Tibial nerve (tissue), 4 donors: ENCODE data around the gene ITPKC.

Experiments
- EP300 ChIP-seq, 2 donors: sonication (generic); formaldehyde crosslinking; IDR thresholded peaks; one replicate each; pipeline ENCODE4 v1.6.1; 2017; ENCODE audit warnings: antibody characterized with exemption in 2 of 2, mild to moderate bottlenecking in 1 of 2
- TF ChIP-seq, protein P1 (sequence below), 5 experiments: fragments of 200-600 bp in 3 of 5; fragments of 450-650 bp in 2 of 5; sonication (generic) in 3 of 5; IDR thresholded peaks; one replicate each; pipeline ENCODE4 v1.5.1; 2016 to 2019; ENCODE audit warnings: antibody characterized with exemption in 5 of 5, mild to moderate bottlenecking in 3 of 5, moderate library complexity in 2 of 5

DNA sequence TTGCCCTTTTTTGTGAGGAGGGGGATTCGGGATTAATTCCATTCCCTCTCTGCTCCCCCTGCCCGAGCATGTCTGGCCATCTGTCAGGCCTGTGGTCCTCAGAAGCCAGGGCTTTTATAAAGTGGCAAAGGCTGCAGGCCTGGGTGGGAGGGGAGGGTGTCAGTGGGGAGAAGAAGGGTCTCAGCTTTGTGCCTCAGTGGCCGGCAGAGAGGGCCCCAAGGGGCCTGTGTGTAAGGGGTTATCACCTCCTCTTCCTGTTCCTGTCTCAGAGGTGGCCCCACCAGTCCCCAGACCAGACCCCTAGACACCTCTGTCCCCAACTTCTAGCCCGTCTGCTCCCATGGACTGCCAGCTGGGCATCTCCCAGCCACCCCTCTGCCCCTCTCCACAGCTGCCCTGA is 23.0 kb upstream of the ITPKC start:
- TF ChIP-seq, protein P1, sequence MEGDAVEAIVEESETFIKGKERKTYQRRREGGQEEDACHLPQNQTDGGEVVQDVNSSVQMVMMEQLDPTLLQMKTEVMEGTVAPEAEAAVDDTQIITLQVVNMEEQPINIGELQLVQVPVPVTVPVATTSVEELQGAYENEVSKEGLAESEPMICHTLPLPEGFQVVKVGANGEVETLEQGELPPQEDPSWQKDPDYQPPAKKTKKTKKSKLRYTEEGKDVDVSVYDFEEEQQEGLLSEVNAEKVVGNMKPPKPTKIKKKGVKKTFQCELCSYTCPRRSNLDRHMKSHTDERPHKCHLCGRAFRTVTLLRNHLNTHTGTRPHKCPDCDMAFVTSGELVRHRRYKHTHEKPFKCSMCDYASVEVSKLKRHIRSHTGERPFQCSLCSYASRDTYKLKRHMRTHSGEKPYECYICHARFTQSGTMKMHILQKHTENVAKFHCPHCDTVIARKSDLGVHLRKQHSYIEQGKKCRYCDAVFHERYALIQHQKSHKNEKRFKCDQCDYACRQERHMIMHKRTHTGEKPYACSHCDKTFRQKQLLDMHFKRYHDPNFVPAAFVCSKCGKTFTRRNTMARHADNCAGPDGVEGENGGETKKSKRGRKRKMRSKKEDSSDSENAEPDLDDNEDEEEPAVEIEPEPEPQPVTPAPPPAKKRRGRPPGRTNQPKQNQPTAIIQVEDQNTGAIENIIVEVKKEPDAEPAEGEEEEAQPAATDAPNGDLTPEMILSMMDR (IDR thresholded peaks at IDR 0.05), result no peak
- no peak for TF ChIP-seq EP300 (IDR thresholded peaks at IDR 0.05)
